Neural crest cell (in vitro differentiated cells): ENCODE results near the gene BABAM2. TPM values are rescaled to one million over a fixed set of nuclear protein-coding genes. Genes with fewer than 3 reads are reported as not detected.

Experiments
- DNase-seq: peaks from one replicate; pipeline ENCODE4 v3.0.0; 2021; ENCODE audit warnings: low read depth, mixed read lengths, low spot score
- H3K27ac Mint-ChIP-seq: one replicate; pipeline ENCODE4 v1.8.0; 2021; ENCODE audit warnings: mild to moderate bottlenecking, mixed read lengths; ENCODE audit not compliant: unreplicated experiment
- H3K27me3 Mint-ChIP-seq: 2 replicates; pipeline ENCODE4 v1.8.0; 2021; ENCODE audit warnings: low read depth, mild to moderate bottlenecking, mixed read lengths
- H3K36me3 Mint-ChIP-seq: 2 replicates; pipeline ENCODE4 v1.8.0; 2021; ENCODE audit warnings: low read depth, mild to moderate bottlenecking, mixed read lengths
- H3K4me1 Mint-ChIP-seq: 2 replicates; pipeline ENCODE4 v1.8.0; 2021; ENCODE audit warnings: mixed read lengths
- H3K4me3 Mint-ChIP-seq: one replicate; pipeline ENCODE4 v1.8.0; 2021; ENCODE audit warnings: mild to moderate bottlenecking, mixed read lengths
- H3K9me3 Mint-ChIP-seq: 2 replicates; pipeline ENCODE4 v1.8.0; 2021; ENCODE audit warnings: mixed read lengths
- CTCF ChIP-seq: fragments of 200-600 bp; sonication (generic); conservative IDR thresholded peaks from 2 replicates; pipeline ENCODE4 v1.5.0; 2021; ENCODE audit warnings: antibody characterized with exemption, mild to moderate bottlenecking
- total RNA-seq: library from RNA; stranded (reverse); gene quantifications from 2 replicates; pipeline ENCODE4 v1.2.1, GENCODE V29; 2021

BABAM2 gene
- total RNA-seq, 1 donor from 2014 or later = 28.6 TPM

GRCh38 chr2:28270456-28271152, 380.1 kb downstream of the BABAM2 start:
- TF ChIP-seq CTCF = no peak
- H3K27me3 Mint-ChIP-seq = no peaks in the 10 kb centered on the region
- no peaks in the 10 kb centered on the region for H3K4me1 Mint-ChIP-seq
- H3K9me3 Mint-ChIP-seq = no peaks in the 10 kb centered on the region
- H3K27ac Mint-ChIP-seq = no peak overlapping the region
- DNase-seq = no peak
- H3K4me3 Mint-ChIP-seq = no peak overlapping the region
- H3K36me3 Mint-ChIP-seq = no peaks in the 10 kb centered on the region

DNA sequence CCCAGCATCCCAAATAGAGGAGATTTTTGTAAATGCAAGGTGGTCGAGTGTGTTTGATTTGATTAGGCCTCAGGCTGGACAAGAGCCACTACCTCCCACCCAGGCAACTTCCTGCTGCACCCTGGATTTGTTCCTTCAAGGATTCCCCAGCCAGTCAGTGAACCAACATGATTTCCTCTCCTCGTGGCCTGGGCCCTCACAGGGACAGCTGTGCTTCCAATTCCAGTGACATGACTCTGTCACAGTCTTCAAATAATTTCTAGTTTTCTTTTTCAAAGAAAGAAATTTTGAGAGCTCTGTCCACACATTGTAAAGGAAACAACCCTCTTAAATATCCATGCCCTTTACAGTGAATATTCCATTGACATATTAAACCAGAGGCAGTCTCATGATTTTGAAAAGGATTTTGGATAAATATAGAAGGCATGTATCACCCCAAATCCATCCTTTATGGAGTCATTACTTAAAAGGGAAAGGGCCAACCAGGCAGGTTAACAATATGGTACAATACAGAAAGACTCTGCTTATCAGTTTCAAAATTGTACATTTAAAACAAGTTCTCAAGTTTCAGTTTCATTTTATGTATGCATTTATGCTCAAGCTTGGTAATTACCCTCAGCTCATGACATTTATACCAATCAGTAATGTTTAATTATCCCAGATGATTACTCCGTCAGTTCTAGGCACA, 380.8 kb downstream of the BABAM2 start:
- no peak for DNase-seq
- Mint-ChIP-seq H3K27me3 (no peaks in the 10 kb centered on the region), H3K4me1 (no peaks in the 10 kb centered on the region)

GRCh38 chr2:28271919-28272250, 381.4 kb downstream of the BABAM2 start:
- no peak for DNase-seq
- H3K27me3 Mint-ChIP-seq = no peaks in the 10 kb centered on the region
- no peaks in the 10 kb centered on the region for H3K36me3 Mint-ChIP-seq
- no peak for TF ChIP-seq CTCF
- H3K9me3 Mint-ChIP-seq = no peaks in the 10 kb centered on the region
- no peaks in the 10 kb centered on the region for H3K4me1 Mint-ChIP-seq
- H3K4me3 Mint-ChIP-seq = no peak overlapping the region
- H3K27ac Mint-ChIP-seq = no peak overlapping the region

More for the DNA sequence above, 380.8 kb downstream of the BABAM2 start:
- no peak overlapping the region for H3K4me3 Mint-ChIP-seq
- H3K9me3 Mint-ChIP-seq = no peaks in the 10 kb centered on the region
- no peaks in the 10 kb centered on the region for H3K36me3 Mint-ChIP-seq
- H3K27ac Mint-ChIP-seq = no peak overlapping the region
- no peak for TF ChIP-seq CTCF

DNA sequence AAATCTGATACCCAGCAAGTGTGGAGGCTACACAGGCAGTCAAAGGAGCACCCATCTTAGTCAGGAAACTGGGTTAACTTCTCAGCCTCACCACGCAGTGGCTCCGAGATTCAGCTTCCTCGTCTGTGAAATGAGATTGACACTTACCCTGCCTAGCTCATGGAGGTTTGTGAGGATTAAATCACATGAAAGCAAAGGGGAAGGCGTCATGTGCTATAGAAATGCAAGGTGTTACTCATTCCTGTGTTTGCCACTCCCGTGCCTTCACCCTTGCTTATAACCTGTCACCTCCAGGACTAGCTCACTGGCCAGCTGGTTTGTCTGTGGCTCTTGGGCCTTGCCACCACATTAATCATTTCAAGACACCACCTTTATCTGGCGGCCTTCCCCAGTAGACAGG, 383.2 kb downstream of the BABAM2 start:
- Mint-ChIP-seq H3K4me1 (no peaks in the 10 kb centered on the region), H3K27me3 (no peaks in the 10 kb centered on the region), H3K27ac (no peak overlapping the region), H3K4me3 (no peak overlapping the region), H3K36me3 (no peaks in the 10 kb centered on the region), H3K9me3 (no peaks in the 10 kb centered on the region)
- no peak for DNase-seq
- TF ChIP-seq CTCF = no peak

GRCh38 chr2:28274911-28275685, 384.6 kb downstream of the BABAM2 start:
- no peak for TF ChIP-seq CTCF
- H3K9me3 Mint-ChIP-seq = no peaks in the 10 kb centered on the region
- no peak for DNase-seq
- no peak overlapping the region for H3K4me3 Mint-ChIP-seq
- H3K27ac Mint-ChIP-seq = no peak overlapping the region
- no peaks in the 10 kb centered on the region for H3K27me3 Mint-ChIP-seq
- no peaks in the 10 kb centered on the region for H3K36me3 Mint-ChIP-seq
- no peaks in the 10 kb centered on the region for H3K4me1 Mint-ChIP-seq
